ENCODE data around the gene DDA1.

Gene DDA1

DNA sequence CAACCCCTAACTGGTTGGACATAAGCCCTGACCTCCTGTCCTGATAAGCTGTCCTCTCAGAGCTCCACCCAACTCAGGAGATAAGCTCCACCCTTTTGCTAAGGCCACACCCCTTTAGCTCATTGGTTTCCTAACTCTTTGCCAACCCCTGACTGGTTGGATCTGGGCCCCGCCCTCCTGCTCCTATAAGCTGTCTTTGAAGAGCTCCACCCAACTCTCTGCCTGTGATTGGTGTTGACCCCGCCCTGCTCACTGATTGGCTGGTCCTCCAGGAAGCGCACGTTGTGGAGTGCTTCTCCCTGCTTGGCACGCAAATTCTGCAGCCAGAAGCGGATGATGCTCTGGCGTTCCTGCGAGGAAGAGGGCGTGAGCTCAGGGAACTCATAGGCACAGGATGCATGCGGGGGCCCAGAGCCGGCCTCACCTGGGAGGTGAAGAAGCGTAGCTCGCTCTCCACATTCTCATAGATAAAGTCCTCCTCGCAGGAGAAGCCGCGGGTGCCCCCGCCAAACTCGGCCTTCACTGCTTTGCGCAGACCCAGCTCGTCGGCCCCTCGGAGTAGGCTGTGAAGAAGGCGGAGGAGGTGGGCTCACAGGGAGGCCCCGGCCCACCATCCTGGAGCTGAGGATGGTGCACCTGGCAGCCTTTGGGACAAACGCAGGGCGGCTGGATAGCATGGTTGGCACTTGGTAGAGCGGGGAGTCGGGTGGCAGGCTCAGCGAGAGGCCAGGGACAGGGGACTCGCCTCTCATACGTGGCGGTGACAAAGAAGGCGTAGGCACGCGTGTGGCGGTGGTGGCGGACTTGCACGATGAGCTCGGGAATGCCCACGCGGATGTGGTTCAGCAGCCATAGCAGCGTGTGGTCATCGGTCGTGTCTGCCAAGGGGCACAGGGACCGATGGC, 23.6 kb downstream of the DDA1 start:
- Histone ChIP-seq H3K4me3 (replicated peaks; ENCODE audit: insufficient read depth, low read length) (no peak overlapping the region), H3K27ac (replicated peaks) (no peak overlapping the region), H3K27me3 (ENCODE audit: insufficient read depth, poor library complexity, severe bottlenecking) (peaks cover 27% of the 10 kb centered on the region)
- DNase-seq (ENCODE audit: low read depth in 1 of 2, low spot score in 1 of 2) = peak in 1 of 2 experiments; percentile 31
- TF ChIP-seq SPI1 (IDR thresholded peaks at IDR 0.05; ENCODE audit: borderline replicate concordance, low read depth) = no peak
- TF ChIP-seq GABPA (IDR thresholded peaks at IDR 0.05; ENCODE audit: low read depth) = no peak
- no peak for TF ChIP-seq POLR2AphosphoS5 (IDR thresholded peaks at IDR 0.05; ENCODE audit: low read depth)
- TF ChIP-seq, protein P1, sequence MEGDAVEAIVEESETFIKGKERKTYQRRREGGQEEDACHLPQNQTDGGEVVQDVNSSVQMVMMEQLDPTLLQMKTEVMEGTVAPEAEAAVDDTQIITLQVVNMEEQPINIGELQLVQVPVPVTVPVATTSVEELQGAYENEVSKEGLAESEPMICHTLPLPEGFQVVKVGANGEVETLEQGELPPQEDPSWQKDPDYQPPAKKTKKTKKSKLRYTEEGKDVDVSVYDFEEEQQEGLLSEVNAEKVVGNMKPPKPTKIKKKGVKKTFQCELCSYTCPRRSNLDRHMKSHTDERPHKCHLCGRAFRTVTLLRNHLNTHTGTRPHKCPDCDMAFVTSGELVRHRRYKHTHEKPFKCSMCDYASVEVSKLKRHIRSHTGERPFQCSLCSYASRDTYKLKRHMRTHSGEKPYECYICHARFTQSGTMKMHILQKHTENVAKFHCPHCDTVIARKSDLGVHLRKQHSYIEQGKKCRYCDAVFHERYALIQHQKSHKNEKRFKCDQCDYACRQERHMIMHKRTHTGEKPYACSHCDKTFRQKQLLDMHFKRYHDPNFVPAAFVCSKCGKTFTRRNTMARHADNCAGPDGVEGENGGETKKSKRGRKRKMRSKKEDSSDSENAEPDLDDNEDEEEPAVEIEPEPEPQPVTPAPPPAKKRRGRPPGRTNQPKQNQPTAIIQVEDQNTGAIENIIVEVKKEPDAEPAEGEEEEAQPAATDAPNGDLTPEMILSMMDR (IDR thresholded peaks at IDR 0.05; ENCODE audit: insufficient read depth, low read length) = no peak
- TF ChIP-seq, protein P2, sequence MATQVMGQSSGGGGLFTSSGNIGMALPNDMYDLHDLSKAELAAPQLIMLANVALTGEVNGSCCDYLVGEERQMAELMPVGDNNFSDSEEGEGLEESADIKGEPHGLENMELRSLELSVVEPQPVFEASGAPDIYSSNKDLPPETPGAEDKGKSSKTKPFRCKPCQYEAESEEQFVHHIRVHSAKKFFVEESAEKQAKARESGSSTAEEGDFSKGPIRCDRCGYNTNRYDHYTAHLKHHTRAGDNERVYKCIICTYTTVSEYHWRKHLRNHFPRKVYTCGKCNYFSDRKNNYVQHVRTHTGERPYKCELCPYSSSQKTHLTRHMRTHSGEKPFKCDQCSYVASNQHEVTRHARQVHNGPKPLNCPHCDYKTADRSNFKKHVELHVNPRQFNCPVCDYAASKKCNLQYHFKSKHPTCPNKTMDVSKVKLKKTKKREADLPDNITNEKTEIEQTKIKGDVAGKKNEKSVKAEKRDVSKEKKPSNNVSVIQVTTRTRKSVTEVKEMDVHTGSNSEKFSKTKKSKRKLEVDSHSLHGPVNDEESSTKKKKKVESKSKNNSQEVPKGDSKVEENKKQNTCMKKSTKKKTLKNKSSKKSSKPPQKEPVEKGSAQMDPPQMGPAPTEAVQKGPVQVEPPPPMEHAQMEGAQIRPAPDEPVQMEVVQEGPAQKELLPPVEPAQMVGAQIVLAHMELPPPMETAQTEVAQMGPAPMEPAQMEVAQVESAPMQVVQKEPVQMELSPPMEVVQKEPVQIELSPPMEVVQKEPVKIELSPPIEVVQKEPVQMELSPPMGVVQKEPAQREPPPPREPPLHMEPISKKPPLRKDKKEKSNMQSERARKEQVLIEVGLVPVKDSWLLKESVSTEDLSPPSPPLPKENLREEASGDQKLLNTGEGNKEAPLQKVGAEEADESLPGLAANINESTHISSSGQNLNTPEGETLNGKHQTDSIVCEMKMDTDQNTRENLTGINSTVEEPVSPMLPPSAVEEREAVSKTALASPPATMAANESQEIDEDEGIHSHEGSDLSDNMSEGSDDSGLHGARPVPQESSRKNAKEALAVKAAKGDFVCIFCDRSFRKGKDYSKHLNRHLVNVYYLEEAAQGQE (IDR thresholded peaks at IDR 0.05; ENCODE audit: insufficient replicate concordance, low read depth) = no peak

DNA sequence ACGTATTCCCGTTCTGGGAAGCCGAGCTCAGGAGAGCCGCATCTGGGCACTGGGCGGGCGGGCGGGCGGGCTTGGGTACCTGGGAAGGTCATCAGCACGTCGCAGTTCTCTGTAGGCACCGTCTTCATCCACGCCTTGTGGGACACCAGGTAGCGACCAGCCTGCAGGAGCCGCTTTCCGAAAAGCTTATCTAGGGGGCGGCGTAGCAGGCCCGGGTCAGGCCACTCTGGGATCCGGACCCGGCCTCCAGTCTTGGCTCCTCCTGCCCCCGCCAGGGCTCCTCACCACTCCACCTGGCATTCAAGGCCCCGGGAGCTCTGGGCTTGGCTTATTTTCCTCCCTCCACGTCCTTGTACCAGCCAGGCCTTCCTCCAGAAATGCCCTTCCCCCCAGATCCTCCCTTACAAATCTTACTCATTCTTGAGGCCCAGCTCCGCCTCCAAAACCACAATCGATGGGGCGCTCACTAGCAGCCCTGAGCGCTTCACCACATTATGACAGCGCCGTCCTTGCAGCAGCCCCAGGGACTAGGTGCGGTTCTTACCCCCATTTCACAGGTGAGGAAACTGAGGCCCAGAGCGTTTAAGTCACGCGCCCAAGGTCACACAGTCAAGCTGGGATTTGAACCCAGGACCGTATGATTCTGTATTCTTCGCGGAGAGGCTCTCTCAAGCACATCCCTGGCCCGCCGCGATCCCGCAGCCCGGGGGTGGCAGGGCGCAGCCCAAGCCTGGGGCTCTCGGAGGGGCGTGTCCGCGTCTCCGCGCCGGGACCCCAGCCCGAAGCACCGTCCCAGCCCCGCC, 24.4 kb downstream of the DDA1 start:
- no peak overlapping the region for H3K27ac ChIP-seq (replicated peaks)
- DNase-seq (ENCODE audit: low read depth in 1 of 2, low spot score in 1 of 2) = peak; percentile 84 to 90

More for the DNA sequence above, 24.4 kb downstream of the DDA1 start:
- TF ChIP-seq POLR2AphosphoS5 (IDR thresholded peaks at IDR 0.05; ENCODE audit: low read depth) (0 out of 2 replicates have a peak, but pooled peaks have one; percentile 37), SPI1 (IDR thresholded peaks at IDR 0.05; ENCODE audit: borderline replicate concordance, low read depth) (peak; percentile 22; the same call in 1 of the 2 replicates), GABPA (IDR thresholded peaks at IDR 0.05; ENCODE audit: low read depth) (no peak)
- TF ChIP-seq, protein P2 (IDR thresholded peaks at IDR 0.05; ENCODE audit: insufficient replicate concordance, low read depth) = peak; percentile 27
- TF ChIP-seq, protein P1 (IDR thresholded peaks at IDR 0.05; ENCODE audit: insufficient read depth, low read length) = no peak
- Histone ChIP-seq H3K27me3 (ENCODE audit: insufficient read depth, poor library complexity, severe bottlenecking) (peaks cover 22% of the 10 kb centered on the region), H3K4me3 (replicated peaks; ENCODE audit: insufficient read depth, low read length) (peak overlapping the region; percentile 56)

All from HL-60 (cell line).